CD4-positive, alpha-beta T cell (primary cell): ENCODE measurements around the gene NOC4L. TPM values are rescaled to one million over a fixed set of nuclear protein-coding genes. Genes with fewer than 3 reads are reported as not detected.

ENCODE experiments used
- ATAC-seq: fragments of 200-7000 bp; cut with Tn5 transposase; one replicate; pipeline ENCODE4 v1.10.0; 2022; ENCODE audit warnings: mild to moderate bottlenecking; ENCODE audit not compliant: poor library complexity
- CTCF ChIA-PET: fragments of 350-600 bp; sonication (Branson Sonifier 250); formaldehyde crosslinking; loops from one replicate; lab custom pipeline; 2021; ENCODE audit warnings: antibody characterized with exemption, inconsistent platforms; lab: Charles Lee
- POLR2A ChIA-PET: fragments of 350-600 bp; sonication (Branson Sonifier 250); formaldehyde crosslinking; loops from one replicate; lab custom pipeline; 2021; ENCODE audit warnings: antibody characterized with exemption, inconsistent platforms; lab: Charles Lee
- DNase-seq, 14 experiments: peaks; one replicate each; pipeline ENCODE4 v3.0.0-alpha.2; 2013 to 2020; ENCODE audit warnings: mixed read lengths in 2 of 14
- H3K27ac ChIP-seq, 2 donors: one replicate each; pipeline versions ENCODE4 v1.5.1 to v1.7.0; 2013; ENCODE audit warnings: low read length in 2 of 2, low read depth in 1 of 2, mild to moderate bottlenecking in 1 of 2
- H3K27me3 ChIP-seq, 2 experiments: 1 replicate in 1 of 2; 2 replicates in 1 of 2; pipeline versions ENCODE4 v1.6.1 to v1.7.0; 2013; ENCODE audit warnings: low read length in 2 of 2, control low read depth in 1 of 2, mild to moderate bottlenecking in 1 of 2, moderate library complexity in 1 of 2; ENCODE audit not compliant: insufficient read depth in 2 of 2, control insufficient read depth in 1 of 2
- H3K36me3 ChIP-seq: one replicate; pipeline ENCODE4 v1.6.1; 2013; ENCODE audit warnings: low read length, control low read depth; ENCODE audit not compliant: insufficient read depth
- H3K4me1 ChIP-seq: one replicate; pipeline ENCODE4 v1.6.1; 2013; ENCODE audit warnings: low read length, control low read depth; ENCODE audit not compliant: insufficient read depth
- H3K4me3 ChIP-seq: one replicate; pipeline ENCODE4 v1.5.1; 2013; ENCODE audit warnings: mild to moderate bottlenecking, low read length, moderate library complexity
- H3K9me3 ChIP-seq, 2 experiments: 1 replicate in 1 of 2; 2 replicates in 1 of 2; pipeline versions ENCODE4 v1.6.1 to v1.7.0; 2013; ENCODE audit warnings: low read length in 2 of 2, mild to moderate bottlenecking in 2 of 2, control low read depth in 1 of 2, moderate library complexity in 1 of 2; ENCODE audit not compliant: control insufficient read depth in 1 of 2, insufficient read depth in 1 of 2
- H3K27ac Mint-ChIP-seq: one replicate; pipeline ENCODE4 v1.8.0; 2020; ENCODE audit warnings: mixed read lengths
- H3K27me3 Mint-ChIP-seq: one replicate; pipeline ENCODE4 v1.8.0; 2021; ENCODE audit warnings: mixed read lengths
- H3K36me3 Mint-ChIP-seq: one replicate; pipeline ENCODE4 v1.8.0; 2021; ENCODE audit warnings: low read depth, mixed read lengths
- H3K4me1 Mint-ChIP-seq: one replicate; pipeline ENCODE4 v1.8.0; 2021; ENCODE audit warnings: low read depth, mixed read lengths
- H3K4me3 Mint-ChIP-seq: one replicate; pipeline ENCODE4 v1.8.0; 2020; ENCODE audit warnings: mild to moderate bottlenecking, mixed read lengths
- H3K9me3 Mint-ChIP-seq: one replicate; pipeline ENCODE4 v1.8.0; 2020; ENCODE audit warnings: mixed read lengths
- CTCF ChIP-seq: fragments of 200-600 bp; IDR thresholded peaks from one replicate; pipeline ENCODE4 v1.8.0; 2022; ENCODE audit warnings: antibody characterized with exemption, mild to moderate bottlenecking
- intact Hi-C, 2 experiments: fragments of 100-400 bp; cut with DNase I in 1 of 2; cut with micrococcal nuclease in 1 of 2; formaldehyde crosslinking; loops; one replicate each; pipeline versions ENCODE4 v1.15.1 to v1.9.0; 2023 to 2025; cut with DNase I, micrococcal nuclease
- total RNA-seq, 174 experiments: library from RNA in 2 of 174; stranded (reverse) in 2 of 174; gene quantifications; one replicate each; pipeline ENCODE4 v1.2.3 and lab custom pipeline; 2021 to 2026

NOC4L gene
- total RNA-seq, 2 experiments from 2014 or later: 21.8 to 22.3 TPM

GRCh38 chr12:132163041-132163910 is 19.0 kb downstream of the NOC4L start:
- Mint-ChIP-seq H3K27ac (no peak overlapping the region), H3K9me3 (no peaks in the 10 kb centered on the region), H3K36me3 (no peaks in the 10 kb centered on the region), H3K27me3 (no peaks in the 10 kb centered on the region), H3K4me1 (peaks cover 6% of the 10 kb centered on the region), H3K4me3 (no peak overlapping the region)
- intact Hi-C loops: loop anchor here in 1 of 2 experiments (2.0 kb wide), 1 partner anchor 24 kb away; no protein-coding TSS in a partner anchor
- no peak for TF ChIP-seq CTCF
- no peak for DNase-seq
- H3K27me3 ChIP-seq: no peaks in the 10 kb centered on the region
- no peaks in the 10 kb centered on the region for H3K36me3 ChIP-seq
- ATAC-seq: no peak
- CTCF ChIA-PET: interaction anchor here (1.2 kb wide), 1 partner anchor 9 kb away, joined by 4 read pairs; no protein-coding TSS in a partner anchor
- POLR2A ChIA-PET: interaction anchor here (1.1 to 2.5 kb wide), 4 partner anchors 16 to 56 kb away, joined by 3 to 12 read pairs (median 4); no protein-coding TSS in a partner anchor
- peak overlapping the region; percentile 38 for H3K4me3 ChIP-seq
- H3K27ac ChIP-seq: no peak overlapping the region
- peaks cover 0 to 32% of the 10 kb centered on the region in 2 experiments for H3K9me3 ChIP-seq
- peaks cover 32% of the 10 kb centered on the region for H3K4me1 ChIP-seq

- Histone ChIP-seq H3K27me3 (no peaks in the 10 kb centered on the region), H3K4me1 (peaks cover 36% of the 10 kb centered on the region), H3K27ac (no peak overlapping the region), H3K9me3 (peaks cover 0 to 29% of the 10 kb centered on the region in 2 experiments), H3K36me3 (no peaks in the 10 kb centered on the region), H3K4me3 (no peak overlapping the region)
- Mint-ChIP-seq H3K27me3 (no peaks in the 10 kb centered on the region), H3K36me3 (no peaks in the 10 kb centered on the region), H3K9me3 (no peaks in the 10 kb centered on the region), H3K4me1 (peaks cover 6% of the 10 kb centered on the region), H3K27ac (no peak overlapping the region), H3K4me3 (no peak overlapping the region)
- POLR2A ChIA-PET: no interaction called here
- TF ChIP-seq CTCF: no peak
- no peak for DNase-seq
- intact Hi-C loops: loop anchor here in 1 of 2 experiments (2.0 kb wide), 1 partner anchor 23 kb away; no protein-coding TSS in a partner anchor
- CTCF ChIA-PET: no interaction called here
- no peak for ATAC-seq
Measured at GRCh38 chr12:132163911-132164288, 19.6 kb downstream of the NOC4L start.

- peaks cover 36% of the 10 kb centered on the region for H3K4me1 ChIP-seq
- no peaks in the 10 kb centered on the region for H3K36me3 ChIP-seq
- H3K9me3 Mint-ChIP-seq: no peaks in the 10 kb centered on the region
- no peaks in the 10 kb centered on the region for H3K36me3 Mint-ChIP-seq
- ChIA-PET POLR2A (no interaction called here), CTCF (no interaction called here)
- H3K4me1 Mint-ChIP-seq: peaks cover 6% of the 10 kb centered on the region
- H3K9me3 ChIP-seq: peaks cover 0 to 26% of the 10 kb centered on the region in 2 experiments
- TF ChIP-seq CTCF: no peak
- DNase-seq (no peak), ATAC-seq (no peak)
- no peak overlapping the region for H3K4me3 Mint-ChIP-seq
- intact Hi-C loops: no loop called here
- H3K27me3 ChIP-seq: no peaks in the 10 kb centered on the region
- H3K27me3 Mint-ChIP-seq: no peaks in the 10 kb centered on the region
- no peak overlapping the region for H3K27ac Mint-ChIP-seq
- no peak overlapping the region for H3K27ac ChIP-seq
- no peak overlapping the region for H3K4me3 ChIP-seq
Measured at GRCh38 chr12:132164426-132164825, 20.2 kb downstream of the NOC4L start.
